Stimulated activated CD8-positive, alpha-beta memory T cell treated with anti-CD3 and anti-CD28 coated beads, Interleukin-15, amount 100 ng/mL, for 1 hour (primary cell): ENCODE measurements around the gene PAK5.

Experiments used
- DNase-seq: peaks from one replicate; pipeline ENCODE4 v3.0.0-alpha.2; 2020; ENCODE audit warnings: low read depth

Gene PAK5

GRCh38 chr20:9493803-9494202 is 345.1 kb downstream of the PAK5 start:
- no peak for DNase-seq

DNA sequence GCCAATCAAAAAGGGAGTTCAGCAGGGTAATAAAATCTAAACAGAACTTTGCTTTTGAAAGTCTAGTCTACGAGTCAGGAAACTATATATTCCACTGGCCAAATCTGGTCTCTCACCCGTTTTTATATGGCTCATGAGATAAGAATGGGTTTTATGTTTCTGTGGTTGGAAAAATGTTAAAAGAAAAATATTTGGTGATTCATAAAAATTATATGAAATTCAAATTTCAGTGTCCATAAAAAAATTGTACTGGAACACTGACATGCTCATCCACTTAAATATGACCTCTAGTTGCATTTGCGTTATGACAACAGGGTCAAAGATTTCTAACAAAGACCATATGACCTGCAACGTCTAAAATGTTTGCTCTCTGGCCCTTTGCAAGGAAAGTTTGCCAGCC is 346.8 kb downstream of the PAK5 start:
- no peak for DNase-seq

- DNase-seq: no peak
Observed at GRCh38 chr20:9491324-9491723, 347.6 kb downstream of the PAK5 start.

GRCh38 chr20:9490631-9491030 is 348.2 kb downstream of the PAK5 start:
- no peak for DNase-seq

DNA sequence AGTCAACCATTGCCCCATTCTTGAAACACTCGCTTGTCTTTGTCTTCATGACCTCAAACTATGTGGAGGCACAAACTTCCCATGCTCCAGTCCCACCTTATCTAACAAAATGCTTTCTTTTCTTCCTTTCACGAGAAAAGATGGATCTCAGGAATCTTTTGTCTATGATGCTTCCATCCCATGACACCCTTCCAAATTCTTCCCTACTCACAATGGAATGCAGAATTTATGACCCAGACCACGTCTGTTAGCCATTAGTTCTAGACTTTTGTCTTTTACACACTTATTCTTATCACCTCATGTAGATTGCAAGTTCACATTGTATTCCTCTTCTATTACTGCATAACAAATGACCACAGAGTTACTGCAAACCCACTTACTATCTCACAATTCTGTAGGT is 348.7 kb downstream of the PAK5 start:
- no peak for DNase-seq

- no peak for DNase-seq
Observed at GRCh38 chr20:9488063-9488462, 350.8 kb downstream of the PAK5 start.
